Measurements from ENCODE around the gene AMBRA1. TPM values are rescaled to one million over a fixed set of nuclear protein-coding genes. Genes with fewer than 3 reads are reported as not detected.

The AMBRA1 gene
- polyA plus RNA-seq, 1 donor from 2014 or later: 34.5 TPM

GRCh38 chr11:46498179-46498578 is 95.6 kb downstream of the AMBRA1 start:
- peak overlapping the region; percentile 39 for H3K27ac ChIP-seq (ENCODE audit: low read length)
- no peaks in the 10 kb centered on the region for H3K9me3 ChIP-seq (ENCODE audit: low read length)
- H3K9me2 ChIP-seq (ENCODE audit: insufficient read depth, low read length): no peaks in the 10 kb centered on the region
- H3K4me3 ChIP-seq (ENCODE audit: low read length): no peak overlapping the region
- H2AFZ ChIP-seq (ENCODE audit: low read depth, low read length): no peak overlapping the region
- H3K4me2 ChIP-seq (ENCODE audit: low read length): no peak overlapping the region
- H3K27me3 ChIP-seq (ENCODE audit: insufficient read depth, low read depth, low read length): no peaks in the 10 kb centered on the region
- H3K36me3 ChIP-seq (ENCODE audit: insufficient read depth, low read length): peaks cover 4% of the 10 kb centered on the region
- no peak overlapping the region for H3K9ac ChIP-seq (ENCODE audit: low read length)
- no peaks in the 10 kb centered on the region for H4K20me1 ChIP-seq (ENCODE audit: insufficient read depth)
- no peaks in the 10 kb centered on the region for H3K79me2 ChIP-seq (replicated peaks; ENCODE audit: insufficient read depth, low read length)
- no peaks in the 10 kb centered on the region for H3F3A ChIP-seq (ENCODE audit: insufficient read depth, low read length, poor library complexity, severe bottlenecking)
- TF ChIP-seq EP300 (conservative IDR thresholded peaks at IDR 0.05; ENCODE audit: poor library complexity, severe bottlenecking) (no peak), MXI1 (conservative IDR thresholded peaks at IDR 0.05; ENCODE audit: poor library complexity, severe bottlenecking) (no peak), CTCF (IDR thresholded peaks at IDR 0.05; ENCODE audit: poor library complexity, severe bottlenecking) (no peak), POLR2AphosphoS5 (IDR thresholded peaks at IDR 0.05) (no peak), RAD21 (conservative IDR thresholded peaks at IDR 0.05) (no peak), SMC3 (conservative IDR thresholded peaks at IDR 0.05; ENCODE audit: poor library complexity) (no peak)

GRCh38 chr11:46497498-46497897 is 96.3 kb downstream of the AMBRA1 start:
- TF ChIP-seq RAD21 (conservative IDR thresholded peaks at IDR 0.05) (no peak), SMC3 (conservative IDR thresholded peaks at IDR 0.05; ENCODE audit: poor library complexity) (no peak), MXI1 (conservative IDR thresholded peaks at IDR 0.05; ENCODE audit: poor library complexity, severe bottlenecking) (no peak), POLR2AphosphoS5 (IDR thresholded peaks at IDR 0.05) (no peak), EZH2 (IDR thresholded peaks at IDR 0.05; ENCODE audit: borderline replicate concordance, insufficient read depth, low read length, poor library complexity, severe bottlenecking) (no peak), REST (IDR thresholded peaks at IDR 0.05; ENCODE audit: borderline replicate concordance) (no peak), CTCF (IDR thresholded peaks at IDR 0.05; ENCODE audit: poor library complexity, severe bottlenecking) (no peak), TAF1 (IDR thresholded peaks at IDR 0.05; ENCODE audit: low read depth) (no peak), EP300 (conservative IDR thresholded peaks at IDR 0.05; ENCODE audit: poor library complexity, severe bottlenecking) (no peak)
- H3K36me3 ChIP-seq (ENCODE audit: insufficient read depth, low read length): peaks cover 4% of the 10 kb centered on the region
- no peak overlapping the region for H3K27ac ChIP-seq (ENCODE audit: low read length)
- H3K79me2 ChIP-seq (replicated peaks; ENCODE audit: insufficient read depth, low read length): no peaks in the 10 kb centered on the region
- H3K9me2 ChIP-seq (ENCODE audit: insufficient read depth, low read length): no peaks in the 10 kb centered on the region
- no peaks in the 10 kb centered on the region for H3K9me3 ChIP-seq (ENCODE audit: low read length)
- H3F3A ChIP-seq (ENCODE audit: insufficient read depth, low read length, poor library complexity, severe bottlenecking): no peaks in the 10 kb centered on the region
- H3K9ac ChIP-seq (ENCODE audit: low read length): no peak overlapping the region
- no peak overlapping the region for H3K4me2 ChIP-seq (ENCODE audit: low read length)
- H4K20me1 ChIP-seq (ENCODE audit: insufficient read depth): no peaks in the 10 kb centered on the region
- H3K27me3 ChIP-seq (ENCODE audit: insufficient read depth, low read depth, low read length): no peaks in the 10 kb centered on the region
- no peak overlapping the region for H3K4me3 ChIP-seq (ENCODE audit: low read length)
- H2AFZ ChIP-seq (ENCODE audit: low read depth, low read length): no peak overlapping the region

Data from neural cell (in vitro differentiated cells).